Activated naive CD4-positive, alpha-beta T cell treated with anti-CD3 and anti-CD28 coated beads, Interleukin-2, amount 50 U/mL, for 16 hours (primary cell): ENCODE data around the gene FAAP100.

ENCODE experiments used
- DNase-seq: peaks from one replicate; pipeline ENCODE4 v3.0.0-alpha.2; 2020

The FAAP100 gene

DNA sequence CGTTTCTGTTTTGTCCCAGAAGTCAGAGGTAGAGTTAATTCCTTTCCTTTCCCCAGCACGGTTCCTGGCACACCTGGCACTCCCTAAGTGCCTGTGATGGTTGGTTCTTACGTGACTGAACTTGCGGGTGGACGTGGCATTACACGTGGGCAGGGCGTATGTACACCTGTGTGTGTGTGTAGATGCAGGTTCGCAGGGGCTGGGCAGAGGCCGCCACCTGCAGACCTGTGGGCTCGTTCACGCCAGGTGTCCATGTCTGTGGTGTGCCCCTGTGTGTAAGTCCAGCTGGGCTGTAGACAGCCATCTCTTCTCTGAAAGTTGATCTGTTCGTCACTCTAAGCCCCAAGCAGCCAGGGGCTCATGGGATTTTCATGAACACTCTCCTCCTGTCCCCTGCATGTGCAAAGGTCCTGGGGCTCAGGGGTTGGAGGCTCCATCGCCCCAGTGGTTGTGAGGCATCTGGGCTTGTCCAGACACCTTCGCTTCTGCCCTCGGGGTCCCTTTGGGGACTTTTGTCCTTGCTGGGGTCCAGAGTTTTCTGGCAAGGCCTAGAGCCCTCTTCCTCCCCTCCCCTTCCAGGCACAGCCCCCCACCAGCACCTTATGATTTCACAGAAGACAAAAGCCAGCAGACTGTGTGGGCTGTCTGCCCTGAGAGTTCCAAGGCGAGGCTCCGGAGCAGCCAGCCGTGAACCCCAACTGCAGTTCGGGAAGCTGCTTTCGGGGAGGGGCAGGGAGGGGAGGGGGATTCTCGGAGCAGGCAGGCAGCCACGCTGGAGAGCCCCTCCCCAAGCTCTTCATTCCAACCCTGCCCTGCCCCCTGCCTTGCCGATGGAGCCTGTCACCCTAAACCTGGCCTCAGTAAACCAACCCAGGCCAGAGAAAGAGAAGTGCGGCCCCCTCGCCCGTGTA, 29.4 kb downstream of the FAAP100 start:
- DNase-seq: no peak

DNA sequence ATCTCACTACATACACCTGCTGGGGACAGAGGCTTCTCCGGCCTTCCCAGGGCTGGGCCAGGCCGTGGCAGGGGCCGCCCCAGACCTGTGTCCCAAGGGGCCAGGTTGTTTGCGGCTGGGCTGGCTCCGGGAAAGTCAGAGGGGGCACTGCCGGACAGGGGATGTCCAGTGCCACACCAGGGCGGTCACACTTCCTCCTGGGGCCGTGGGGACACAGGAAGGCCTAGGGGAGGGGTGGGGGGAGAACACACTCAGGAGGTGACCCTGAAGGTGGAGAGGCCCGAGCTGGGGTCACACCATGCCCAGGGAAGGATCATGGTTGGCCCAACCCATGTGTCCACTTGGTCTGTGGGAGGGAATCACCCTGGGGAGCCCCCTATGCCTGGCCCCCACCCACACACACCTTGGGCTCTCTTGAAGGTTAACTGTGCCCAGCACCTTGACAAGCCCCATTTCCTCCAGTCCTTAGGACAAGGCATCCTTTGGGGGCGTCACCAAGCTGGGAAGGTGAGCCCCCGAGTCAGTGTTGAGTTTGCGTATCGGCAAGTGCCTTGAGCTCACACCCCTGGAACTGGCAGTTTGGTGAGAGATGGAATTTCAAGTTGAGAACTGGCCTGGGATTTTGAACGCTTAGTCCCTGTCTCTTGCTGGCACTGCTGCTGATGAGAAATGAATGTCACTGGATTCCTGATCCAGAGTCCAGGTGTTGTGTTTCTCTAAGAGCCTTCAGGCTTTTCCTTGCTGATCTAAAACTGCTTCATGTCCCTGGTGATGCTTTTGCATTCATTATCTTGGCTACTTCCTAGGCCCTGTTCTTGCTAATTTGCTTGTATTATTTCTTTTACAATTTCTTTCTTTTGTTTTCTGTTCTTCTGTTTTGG, 31.9 kb downstream of the FAAP100 start:
- no peak for DNase-seq

GRCh38 chr17:81519284-81520020, 32.7 kb downstream of the FAAP100 start:
- DNase-seq: peak; percentile 70

GRCh38 chr17:81518785-81519283, 33.3 kb downstream of the FAAP100 start:
- DNase-seq: peak; percentile 33

DNA sequence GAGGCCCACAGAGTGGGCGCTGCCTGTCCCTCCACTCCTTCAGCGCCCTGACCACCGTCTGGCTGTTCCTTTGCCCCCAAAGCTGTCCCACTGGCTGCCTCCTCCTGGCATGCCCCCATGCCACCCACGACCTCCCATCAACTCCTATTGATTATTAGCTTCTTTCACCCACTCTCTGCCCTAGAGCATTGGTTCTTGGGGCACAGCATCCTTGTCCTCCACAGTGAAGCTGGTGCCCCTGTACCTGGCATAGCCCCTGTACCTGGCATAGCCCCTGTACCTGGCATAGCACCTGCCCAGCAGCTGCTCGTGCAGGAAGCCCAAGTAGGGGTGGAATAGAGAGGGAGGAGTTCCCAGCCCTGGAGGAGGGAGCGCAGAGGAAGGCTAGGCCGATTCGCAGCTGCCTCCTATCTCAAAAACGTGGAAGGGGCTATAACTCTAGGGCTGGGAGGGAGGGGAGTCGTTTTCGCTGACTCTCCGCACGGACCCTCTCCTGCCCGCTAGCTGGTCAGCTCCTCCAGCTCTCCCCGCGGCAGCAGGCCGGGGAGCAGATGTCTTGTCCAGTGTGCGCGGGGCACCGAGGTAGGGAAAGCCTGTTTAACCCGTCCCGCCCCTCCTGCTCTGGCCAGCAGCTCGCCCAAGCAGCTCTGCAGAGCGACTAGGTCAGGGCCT, 33.9 kb downstream of the FAAP100 start:
- DNase-seq: no peak

DNA sequence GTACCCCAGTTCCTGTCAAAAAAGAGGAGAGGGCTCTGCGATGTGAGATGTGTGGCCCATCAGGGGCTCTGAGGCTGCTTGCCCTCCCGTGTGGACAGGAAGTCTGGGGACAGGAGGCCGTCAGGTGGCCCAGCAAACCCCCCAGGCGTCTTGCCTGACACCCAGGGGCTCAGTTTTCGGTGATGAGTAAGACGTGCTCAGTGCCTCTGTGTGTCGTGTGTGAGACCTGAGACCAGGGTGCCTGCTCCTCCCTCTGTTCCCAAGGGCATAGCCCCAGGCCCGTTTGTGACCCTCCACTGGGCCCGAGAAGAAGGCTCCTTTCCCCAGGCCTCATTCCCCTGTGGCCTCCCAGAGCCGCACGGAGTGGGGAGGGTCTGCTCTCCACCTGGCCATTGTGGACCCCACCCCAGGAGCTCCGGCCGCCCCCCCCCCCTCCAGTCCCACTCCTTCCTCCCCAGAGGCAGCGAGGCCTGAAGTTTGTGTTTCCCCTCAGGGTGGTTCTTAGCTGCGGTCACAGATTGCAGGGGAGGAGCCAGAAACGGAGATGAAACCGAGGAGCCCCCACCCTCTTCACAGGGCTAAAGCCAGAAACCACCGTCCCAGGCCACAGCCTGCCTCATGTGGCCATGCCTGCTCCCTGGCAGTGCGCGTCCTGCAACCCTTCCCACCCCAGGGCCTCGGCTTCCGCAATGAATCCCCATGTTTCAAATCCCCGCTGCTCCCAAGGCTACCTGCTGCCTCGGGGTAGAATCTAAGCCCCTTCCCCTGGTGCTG, 34.6 kb downstream of the FAAP100 start:
- DNase-seq: no peak

DNA sequence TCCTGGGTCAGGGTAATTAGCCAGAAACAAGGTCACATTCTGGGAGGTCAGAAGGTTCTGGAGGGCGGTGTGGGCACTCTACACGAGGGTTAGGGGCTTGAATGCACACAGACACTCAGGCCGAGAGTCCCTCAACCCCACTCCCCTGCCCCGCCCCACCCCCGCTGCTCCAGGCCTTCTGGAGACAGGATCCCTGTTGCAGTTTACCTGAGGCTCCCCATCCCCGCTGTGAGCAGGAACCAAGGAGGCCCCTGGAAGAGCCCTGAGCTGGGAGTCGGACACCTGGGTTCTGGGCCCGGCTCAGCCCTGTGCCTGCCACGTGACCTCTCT, 35.2 kb downstream of the FAAP100 start:
- no peak for DNase-seq

- DNase-seq: no peak
These were observed 35.7 kb downstream of the FAAP100 start for GRCh38 chr17:81516439-81516838.

GRCh38 chr17:81515530-81516041, 36.6 kb downstream of the FAAP100 start:
- no peak for DNase-seq

- peak; percentile 71 for DNase-seq
These were observed 37.2 kb downstream of the FAAP100 start for GRCh38 chr17:81514739-81515529.

DNA sequence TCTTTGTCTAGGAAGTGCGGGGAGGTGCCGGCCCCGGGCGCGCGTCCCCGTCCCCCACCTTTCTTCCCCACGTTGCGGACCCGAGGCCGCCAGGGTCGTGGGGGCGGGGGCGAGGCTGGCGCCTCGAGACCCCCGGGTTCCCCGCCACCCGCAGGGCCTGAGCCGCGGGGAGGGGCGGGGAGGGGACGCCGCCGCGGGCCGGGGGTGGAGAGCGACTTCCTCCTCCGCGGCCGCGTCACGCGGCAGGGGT, 37.7 kb downstream of the FAAP100 start:
- no peak for DNase-seq

- DNase-seq: peak; percentile 52
These were observed 38.2 kb downstream of the FAAP100 start for GRCh38 chr17:81513753-81514488.

GRCh38 chr17:81513372-81513752, 38.8 kb downstream of the FAAP100 start:
- DNase-seq: peak; percentile 67

DNA sequence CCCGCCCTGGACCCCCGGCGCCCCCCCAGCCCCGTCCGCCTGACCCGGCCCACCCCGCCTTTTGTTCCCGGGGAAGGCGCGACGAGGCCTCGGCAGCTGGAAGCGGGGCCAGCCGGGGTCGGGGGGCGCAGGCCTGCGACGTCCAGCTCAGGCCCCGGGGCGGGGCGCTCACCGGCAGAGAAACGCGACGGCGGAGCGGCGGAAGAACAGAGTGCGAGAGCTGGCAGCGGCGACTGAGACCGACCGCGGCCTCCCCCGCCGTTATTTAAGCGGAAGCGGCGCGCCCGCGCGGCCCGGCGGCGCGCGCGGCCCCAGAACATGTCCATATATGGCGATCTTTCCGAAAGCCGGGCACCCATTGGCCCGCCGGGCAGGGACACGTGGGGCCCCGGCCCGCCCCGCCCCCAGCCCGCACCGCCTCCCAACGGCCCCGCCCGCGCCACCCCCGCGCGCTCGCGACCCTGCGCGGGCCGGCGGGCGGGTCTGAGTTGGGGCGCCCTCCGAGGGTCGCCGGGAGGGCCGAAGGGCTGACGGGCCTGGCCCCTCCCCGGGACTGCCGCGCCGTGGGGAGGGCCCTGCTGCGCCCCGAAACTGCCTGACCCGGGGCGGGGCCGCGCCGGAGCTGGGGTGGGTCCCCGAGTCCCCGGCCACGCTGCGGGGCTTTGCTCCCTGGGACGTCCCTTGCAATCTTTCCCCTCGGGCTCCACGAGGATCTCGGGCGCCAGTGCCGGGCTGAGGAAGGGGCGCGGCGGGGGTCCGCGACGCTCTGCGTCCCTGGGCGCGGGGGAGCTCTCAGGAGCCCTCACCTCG, 39.4 kb downstream of the FAAP100 start, which contains the start of gene ACTG1:
TSS of gene ACTG1 (minus strand) at position 238 of the 810 bp plus-strand sequence. CDS start 445 bp downstream, outside the sequence.
- peak; percentile 91 for DNase-seq

DNA sequence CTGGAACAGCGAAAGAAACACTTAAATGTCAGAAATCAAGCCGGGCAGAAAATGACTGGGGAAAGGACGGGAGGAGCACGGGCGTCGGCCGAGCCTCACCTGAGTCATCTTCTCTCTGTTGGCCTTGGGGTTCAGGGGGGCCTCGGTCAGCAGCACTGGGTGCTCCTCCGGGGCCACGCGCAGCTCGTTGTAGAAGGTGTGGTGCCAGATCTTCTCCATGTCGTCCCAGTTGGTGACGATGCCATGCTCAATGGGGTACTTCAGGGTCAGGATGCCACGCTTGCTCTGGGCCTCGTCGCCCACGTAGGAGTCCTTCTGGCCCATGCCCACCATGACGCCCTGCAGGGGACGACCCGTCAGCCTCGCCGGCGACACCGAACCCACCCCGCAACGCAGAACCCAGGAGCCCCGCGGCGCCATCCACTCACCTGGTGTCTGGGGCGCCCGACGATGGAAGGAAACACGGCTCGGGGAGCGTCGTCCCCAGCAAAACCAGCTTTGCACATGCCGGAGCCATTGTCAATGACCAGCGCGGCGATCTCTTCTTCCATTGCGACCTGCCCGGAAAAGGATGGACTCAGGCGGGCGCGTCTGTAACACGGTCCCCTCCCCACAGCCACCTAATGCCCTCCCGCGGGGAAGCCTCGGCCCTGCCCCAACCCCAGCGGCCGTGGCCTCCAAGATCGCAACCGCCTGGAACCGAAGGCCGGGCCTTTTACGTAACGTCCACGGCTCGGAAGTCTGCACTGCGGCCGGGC, 40.2 kb downstream of the FAAP100 start:
- peak; percentile 41 for DNase-seq

GRCh38 chr17:81511554-81511803, 40.7 kb downstream of the FAAP100 start:
- no peak for DNase-seq

DNA sequence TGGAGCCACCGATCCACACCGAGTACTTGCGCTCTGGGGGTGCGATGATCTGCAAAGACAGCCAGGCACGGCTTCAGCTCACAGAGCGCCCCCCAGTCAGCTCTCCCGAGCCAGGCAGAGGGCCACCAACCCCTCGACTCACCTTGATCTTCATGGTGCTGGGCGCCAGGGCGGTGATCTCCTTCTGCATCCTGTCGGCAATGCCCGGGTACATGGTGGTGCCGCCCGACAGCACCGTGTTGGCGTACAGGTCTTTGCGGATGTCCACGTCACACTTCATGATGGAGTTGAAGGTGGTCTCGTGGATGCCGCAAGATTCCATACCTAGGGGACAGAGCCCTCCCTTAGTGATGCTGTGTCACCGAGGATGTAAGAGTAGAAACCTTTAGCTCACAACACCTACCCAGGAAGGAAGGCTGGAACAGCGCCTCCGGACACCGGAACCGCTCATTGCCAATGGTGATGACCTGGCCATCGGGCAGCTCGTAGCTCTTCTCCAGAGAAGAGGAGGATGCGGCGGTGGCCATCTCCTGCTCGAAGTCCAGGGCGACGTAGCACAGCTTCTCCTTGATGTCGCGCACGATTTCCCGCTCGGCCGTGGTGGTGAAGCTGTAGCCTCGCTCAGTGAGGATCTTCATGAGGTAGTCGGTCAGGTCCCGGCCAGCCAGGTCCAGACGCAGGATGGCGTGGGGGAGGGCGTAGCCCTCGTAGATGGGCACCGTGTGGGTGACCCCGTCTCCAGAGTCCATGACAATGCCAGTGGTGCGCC, 41.2 kb downstream of the FAAP100 start:
- no peak for DNase-seq
